HL-60/S4 treated with phorbol 12-myristate 13-acetate at 8.2 ng/mL for 4 days and 3 days (cell line): Measurements from ENCODE around the gene TRRAP.

Experiments
- in situ Hi-C: fragments of 300-500 bp; cut with MboI; formaldehyde crosslinking; loops from 2 replicates; pipeline ENCODE4 v1.15.0; 2022; ENCODE audit warnings: low sequenced_read_pairs

Gene TRRAP

DNA sequence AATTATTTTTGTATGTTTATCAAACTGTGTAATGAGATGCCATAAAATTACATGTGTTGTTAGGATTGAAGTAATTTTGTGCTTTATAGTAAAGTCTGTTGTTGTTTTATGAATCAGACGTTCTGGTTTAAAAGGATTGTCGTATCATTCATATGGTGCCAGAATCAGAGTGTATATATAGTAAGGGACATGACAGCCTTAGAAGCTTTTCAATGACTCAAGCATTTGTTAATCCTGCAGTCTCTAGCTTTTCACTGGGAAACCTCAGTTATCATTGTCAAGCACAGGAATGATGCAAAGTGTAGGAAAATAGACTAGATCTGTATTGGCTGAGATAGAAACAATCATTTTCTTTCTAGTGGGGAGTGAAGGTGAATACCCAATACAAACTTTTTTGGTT is 57.5 kb downstream of the TRRAP start:
- in situ Hi-C loops = no loop called here

DNA sequence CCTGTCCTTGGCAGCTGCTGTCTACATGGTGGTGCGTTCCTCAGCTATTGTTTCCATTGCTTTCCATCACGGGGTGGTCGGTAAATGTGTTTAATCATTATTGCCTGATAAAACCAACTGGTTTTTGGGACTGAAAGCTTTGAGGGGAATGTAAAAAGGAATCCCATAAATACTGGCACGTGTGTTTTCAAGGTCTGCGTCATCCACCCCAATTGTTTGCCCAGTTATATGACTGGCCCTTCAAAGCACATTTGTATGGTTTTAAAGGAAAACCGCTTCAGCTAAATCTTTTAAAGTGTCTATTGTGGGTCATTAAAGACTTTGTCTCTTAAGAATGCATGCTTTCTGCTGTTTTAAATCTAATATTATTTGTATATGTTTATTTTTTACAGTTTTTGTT is 65.0 kb downstream of the TRRAP start:
- in situ Hi-C loops = no loop called here

DNA sequence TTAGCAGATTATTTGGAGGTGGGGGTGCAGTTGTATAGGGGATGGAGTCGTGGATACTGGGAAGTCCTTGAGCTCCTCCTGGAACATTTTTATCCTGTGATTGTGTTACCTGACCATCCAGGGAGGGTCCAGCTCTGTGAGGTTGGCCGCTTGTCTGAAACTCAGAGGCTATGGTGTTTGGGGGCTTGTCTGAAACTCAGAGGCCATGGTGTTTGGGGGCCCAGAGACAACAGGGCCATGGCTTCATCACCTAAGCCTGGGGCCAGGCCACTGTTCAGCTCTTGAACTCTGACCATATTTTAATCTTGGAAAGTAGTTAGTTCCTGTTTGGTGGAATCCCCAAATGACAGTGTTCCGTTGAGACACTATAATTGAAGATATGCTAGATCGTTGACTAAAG is 66.1 kb downstream of the TRRAP start:
- in situ Hi-C loops = no loop called here

DNA sequence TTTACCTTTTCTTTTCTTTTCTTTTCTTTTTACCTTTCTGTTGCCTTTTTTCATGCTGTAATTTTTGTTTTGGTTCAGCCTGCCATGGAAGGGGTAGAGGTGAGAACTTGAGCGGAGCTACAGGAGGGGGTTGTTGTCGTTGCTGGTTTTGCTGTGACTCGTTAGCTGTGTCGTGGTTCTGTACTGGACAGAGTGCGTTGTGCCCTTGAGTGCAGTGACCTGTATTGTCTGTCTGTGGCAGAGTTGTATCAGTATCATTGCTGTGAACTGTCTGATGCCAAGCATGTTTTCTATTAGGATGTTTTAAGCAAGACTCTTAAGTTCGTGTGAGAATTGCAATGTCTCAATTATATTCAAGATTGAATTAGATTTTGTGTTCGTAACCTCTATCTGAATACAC is 67.5 kb downstream of the TRRAP start:
- in situ Hi-C loops = no loop called here

DNA sequence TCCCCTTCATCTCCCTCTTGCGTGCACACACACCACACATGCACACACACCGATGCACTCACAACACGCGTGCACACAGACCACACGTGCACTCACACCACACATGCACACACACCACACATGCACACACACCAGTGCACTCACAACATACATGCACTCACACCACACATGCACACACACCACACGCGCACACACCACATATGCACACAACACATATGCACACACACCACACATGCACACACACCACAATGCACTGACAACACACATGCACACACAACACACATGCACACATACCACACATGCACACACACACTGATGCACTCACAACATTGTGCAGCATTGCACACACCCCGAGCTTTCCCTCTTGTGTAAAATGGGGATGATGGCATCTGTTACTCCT is 68.1 kb downstream of the TRRAP start:
- in situ Hi-C loops = no loop called here

DNA sequence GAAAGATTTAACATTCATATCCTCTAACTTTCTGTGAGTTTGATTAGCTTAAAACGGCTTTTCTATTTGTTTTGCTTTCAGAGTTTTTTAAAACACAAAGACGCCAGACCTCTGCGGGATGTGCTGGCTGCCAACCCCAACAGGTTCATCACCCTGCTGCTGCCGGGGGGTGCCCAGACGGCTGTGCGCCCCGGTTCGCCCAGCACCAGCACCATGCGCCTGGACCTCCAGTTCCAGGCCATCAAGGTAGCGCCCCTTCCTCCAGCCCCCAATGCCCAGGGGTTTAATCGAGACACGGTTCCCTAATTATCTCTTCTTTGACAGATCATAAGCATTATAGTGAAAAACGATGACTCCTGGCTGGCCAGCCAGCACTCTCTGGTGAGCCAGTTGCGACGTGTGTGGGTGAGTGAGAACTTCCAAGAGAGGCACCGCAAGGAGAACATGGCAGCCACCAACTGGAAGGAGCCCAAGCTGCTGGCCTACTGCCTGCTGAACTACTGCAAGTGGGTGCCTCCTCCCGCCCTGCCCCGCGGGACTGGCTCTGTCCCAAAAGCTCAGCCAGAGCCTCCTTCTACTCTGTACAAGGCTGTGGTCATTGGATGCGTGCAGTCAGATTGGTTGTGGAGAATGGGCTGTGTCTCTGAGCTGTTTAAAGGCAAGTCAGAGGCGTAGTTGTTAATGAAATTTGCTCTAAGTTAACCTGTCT is 71.2 kb downstream of the TRRAP start:
- in situ Hi-C loops = no loop called here

DNA sequence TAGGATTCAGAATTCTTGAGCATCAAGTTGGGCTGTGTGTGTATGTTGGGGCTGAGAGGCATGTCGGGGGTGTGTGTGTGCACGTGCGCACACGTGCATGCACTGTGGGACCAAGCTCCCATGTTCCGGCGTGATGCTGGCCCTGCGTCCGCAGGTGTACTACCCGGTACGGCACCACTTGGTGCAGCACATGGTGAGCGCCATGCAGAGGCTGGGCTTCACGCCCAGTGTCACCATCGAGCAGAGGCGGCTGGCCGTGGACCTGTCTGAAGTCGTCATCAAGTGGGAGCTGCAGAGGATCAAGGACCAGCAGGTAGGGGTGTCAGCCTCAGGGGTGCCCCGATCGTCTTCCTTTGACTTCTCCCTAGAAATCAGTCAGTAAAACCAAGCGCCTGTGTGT is 77.7 kb downstream of the TRRAP start:
- in situ Hi-C loops = no loop called here

DNA sequence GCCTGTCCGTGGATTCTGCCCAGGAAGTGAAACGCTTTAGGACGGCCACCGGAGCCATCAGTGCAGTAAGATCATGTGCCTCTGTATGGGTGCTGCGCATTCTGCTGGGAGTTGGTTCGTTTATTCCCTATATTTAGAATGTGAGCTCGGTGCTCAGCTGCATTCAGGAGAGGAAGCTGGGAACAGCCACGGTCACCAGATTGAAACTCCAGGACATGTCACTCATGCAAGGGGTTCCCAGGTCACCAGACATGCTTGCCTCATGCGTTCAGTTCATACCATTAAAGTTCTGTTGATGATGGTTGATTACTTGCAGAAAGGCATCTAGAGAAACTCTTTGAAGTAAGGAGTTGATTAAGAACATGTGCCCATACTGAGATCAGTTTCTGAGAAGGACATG is 78.1 kb downstream of the TRRAP start:
- in situ Hi-C loops = no loop called here

DNA sequence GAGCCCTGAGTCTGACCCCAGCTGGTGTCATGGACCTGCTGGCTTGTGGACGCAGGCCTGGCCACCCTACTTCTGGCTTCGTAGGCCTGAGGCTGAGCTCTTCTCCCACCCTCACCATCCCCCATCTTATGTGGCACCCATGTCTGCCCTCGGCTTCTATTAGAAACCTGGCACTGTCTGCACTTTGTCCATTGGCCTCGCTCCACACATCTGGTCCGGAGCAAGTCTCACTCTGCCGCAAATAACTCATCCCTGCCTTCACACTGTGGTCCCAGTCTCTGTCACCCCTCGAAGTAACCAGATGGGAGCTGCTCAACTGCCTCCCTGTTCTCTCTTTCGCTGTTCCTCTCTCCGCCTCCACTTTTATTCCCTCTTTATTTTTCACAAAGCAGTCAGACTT is 78.6 kb downstream of the TRRAP start:
- in situ Hi-C loops = no loop called here

DNA sequence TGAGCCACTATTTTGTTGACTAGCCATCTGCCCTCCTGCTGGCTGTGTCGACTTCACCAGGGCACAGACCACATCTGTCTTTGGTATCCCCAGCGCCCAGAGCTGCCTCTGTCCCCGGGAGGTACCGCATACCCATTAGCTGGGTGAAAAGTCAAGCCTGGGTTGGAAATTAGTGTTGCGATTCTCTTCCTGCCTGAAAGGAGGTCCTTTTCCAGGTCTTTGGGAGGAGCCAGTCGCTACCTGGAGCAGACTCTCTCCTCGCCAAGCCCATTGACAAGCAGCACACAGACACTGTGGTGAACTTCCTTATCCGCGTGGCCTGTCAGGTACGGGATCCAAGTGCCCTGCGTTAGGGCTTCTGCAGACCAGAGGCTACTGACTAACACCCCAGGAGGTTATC is 79.4 kb downstream of the TRRAP start:
- in situ Hi-C loops = no loop called here

DNA sequence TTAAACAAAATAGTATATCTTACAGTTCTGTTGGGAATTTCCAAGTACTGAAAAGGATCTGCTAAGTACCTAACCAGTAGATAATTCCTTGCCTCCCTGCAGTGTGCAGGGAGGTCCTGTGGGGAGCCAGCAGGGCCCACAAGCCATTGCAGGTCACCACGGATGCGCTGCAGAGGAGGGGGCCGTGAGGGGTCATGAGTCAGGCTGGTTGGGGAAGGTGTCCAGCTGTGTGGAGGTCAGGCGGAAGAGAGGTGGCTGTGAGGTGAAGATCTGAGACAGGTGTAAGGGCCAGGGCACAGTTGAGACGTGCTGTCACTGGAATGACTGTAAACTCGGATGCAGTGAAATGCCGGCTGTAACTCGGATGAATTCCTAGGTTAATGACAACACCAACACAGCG is 80.6 kb downstream of the TRRAP start:
- in situ Hi-C loops = no loop called here

DNA sequence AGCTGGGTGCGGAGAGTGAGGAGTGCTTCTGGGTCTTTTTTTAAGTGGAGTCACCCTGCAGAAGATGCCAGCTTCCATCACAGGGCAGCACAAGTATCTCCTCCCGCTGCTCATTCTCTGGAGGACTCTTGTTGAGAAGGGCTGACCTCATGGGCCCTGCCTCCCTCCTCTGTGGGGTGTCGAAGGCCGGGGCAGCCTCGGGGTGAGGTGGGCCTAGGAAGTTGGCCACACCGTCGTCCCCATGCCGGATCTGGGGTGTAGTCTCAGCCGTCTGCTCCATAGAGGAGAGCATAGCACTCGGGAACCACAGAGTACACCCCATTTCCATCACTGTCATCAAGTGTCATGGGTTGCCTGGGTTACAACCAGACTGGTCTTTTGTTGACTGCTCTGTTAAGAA is 85.0 kb downstream of the TRRAP start:
- in situ Hi-C loops = no loop called here

DNA sequence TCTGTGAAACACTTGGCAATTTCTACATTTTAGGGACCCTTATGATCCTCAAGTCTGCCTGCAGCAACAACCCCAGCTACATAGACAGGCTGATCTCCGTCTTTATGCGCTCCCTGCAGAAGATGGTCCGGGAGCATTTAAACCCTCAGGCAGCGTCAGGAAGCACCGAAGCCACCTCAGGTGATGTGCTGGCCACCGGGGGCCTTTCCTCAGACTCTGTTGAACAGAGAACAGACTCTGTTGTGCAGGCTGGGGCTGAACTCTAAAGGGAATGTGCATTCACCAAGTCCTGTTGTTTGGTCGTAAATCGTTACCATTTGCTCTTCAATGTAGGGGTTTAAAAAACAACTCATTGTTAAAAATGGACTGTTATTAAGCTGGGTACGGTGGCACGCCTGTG is 86.3 kb downstream of the TRRAP start:
- in situ Hi-C loops = no loop called here

DNA sequence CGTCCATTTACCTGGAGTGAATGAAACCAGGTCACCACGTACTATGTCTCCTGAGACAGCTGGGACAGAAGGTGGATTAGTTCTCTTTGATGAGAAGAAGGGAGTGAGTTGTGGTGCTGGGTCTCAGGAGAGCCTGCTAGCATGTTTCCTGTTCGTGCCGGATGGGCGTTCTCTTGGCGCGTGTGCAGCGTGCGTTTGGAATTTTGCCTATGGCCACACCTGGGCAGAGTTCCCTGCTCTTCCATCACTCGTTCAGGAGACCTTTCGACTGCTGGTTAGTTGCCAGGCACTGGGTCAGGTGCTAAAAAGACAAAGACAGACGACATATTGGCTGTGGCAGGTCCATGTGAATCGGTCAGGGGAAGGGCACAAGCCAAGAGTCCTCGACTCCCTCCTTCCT is 90.3 kb downstream of the TRRAP start:
- in situ Hi-C loops = no loop called here

DNA sequence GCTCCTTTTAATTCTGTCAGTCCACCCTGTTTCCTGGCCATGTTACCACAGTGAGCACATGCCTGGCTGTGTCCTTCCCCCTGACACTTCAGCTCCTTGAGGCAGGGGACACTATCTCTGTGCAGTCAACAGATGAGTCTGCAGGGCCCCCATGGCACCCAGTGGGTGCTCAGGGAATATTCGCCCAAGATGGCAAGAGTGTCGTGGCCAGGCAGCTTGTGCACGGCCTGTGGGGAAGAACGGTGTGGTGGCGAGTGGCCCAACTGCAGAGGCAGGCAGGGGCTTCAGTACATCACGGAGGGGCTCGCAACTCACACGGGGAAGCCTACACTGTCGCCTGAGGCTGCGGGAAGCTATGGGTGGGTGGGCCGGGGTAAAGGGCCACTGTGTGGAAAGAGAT is 91.1 kb downstream of the TRRAP start:
- in situ Hi-C loops = no loop called here

DNA sequence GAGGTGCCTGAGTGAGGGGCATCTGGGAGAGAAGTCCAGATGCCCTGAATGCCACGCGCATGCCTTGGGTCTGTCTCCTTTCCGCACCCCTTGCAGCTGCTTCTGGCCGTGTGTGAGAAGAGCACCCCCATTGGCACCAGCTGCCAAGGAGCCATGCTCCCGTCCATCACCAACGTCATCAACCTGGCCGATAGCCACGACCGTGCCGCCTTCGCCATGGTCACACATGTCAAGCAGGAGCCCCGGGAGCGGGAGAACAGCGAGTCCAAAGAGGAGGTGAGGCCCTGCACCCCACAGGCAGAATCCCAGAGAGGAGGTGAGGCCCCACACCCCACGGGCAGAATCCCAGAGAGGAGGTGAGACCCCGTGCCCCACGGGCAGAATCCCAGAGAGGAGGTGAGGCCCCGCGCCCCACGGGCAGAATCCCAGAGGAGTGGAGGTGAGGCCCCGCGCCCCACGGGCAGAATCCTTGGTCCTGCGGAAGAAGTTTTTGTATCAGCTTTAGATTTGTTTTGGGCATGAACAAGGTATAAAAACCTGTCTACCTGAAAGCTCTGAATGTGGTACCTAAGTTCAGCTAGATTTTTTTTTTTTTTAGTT is 91.8 kb downstream of the TRRAP start:
- in situ Hi-C loops = no loop called here

DNA sequence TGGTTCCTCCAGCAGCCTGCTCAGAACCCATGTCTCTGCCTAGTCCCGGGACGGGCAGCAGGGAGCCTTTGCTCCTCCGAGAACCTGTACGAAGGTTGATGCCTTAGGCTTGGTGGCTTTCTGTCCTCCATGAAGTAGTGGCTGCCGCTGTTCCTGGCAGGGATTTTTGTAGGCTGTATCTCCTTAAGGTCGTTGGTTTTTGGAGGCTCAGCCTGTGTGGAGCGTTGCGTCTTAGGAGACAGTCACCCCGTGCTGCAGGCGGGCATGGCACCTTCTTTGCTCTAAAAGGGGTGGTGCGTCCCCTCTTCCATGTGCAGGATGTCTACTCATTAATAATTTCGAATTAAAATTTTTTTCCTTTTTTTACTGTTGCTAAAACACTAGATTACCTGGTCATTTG is 92.5 kb downstream of the TRRAP start:
- in situ Hi-C loops = no loop called here

DNA sequence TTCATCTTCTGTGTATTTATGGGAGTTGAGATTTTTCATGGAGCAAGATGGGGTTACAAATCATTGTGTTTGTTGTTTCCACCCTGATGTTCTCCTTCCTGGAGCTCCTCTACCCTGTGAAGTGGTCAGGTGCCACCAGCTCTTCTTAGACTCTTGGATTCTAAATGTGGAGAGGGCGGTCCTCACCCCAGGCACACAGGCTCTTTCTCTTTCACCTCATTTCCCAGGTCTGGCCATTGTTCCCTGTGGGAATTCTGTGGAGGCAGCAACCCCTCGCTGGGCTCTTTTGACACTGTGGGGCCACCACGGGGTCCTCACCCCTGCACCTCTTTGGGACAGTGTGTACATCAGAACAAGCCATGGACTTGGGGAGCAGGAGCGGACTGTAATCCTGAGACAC is 95.9 kb downstream of the TRRAP start:
- in situ Hi-C loops = no loop called here

DNA sequence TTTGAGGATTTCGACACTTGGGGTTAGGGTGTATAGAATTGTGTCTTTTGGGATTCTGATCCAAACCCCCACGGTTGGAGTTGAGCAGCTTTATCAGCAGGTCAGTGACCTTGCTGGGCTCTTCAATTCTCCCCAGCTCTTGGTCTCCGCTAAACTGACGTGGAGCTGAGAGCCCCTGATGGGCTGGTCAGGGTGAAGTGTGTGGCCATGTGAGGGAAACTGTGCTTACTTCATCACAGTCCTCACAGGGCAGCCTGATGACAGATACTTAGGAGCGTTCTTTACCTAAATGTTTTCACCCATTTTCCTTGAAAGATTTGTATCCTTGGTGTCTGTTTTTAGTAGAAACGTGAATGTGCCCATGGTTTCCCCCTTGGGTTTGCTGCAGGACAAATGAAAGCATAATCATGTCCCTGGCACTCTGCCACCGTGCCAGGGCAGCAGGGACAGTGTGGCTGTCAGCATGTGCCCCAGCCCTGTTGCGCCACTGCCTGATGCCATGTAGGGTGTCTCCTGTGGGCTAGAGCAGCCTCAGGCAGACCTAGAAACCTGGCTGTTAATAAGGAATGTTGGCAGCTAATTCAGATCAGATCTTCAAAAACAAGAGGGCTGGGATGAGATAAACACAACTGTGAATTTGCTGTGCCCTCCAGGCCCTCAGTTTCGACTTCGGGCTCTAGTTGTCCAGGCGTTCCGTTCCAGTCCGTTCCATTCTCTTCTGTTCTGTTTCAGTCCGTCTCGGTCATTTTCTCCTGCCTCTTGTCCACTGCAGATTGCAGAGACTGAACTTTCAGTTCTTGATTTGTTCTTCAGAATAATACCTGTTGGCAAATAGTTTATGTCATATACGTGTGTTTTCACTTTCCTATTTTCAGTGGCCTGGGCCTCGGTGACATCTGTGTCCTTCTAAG is 96.8 kb downstream of the TRRAP start:
- in situ Hi-C loops = no loop called here

DNA sequence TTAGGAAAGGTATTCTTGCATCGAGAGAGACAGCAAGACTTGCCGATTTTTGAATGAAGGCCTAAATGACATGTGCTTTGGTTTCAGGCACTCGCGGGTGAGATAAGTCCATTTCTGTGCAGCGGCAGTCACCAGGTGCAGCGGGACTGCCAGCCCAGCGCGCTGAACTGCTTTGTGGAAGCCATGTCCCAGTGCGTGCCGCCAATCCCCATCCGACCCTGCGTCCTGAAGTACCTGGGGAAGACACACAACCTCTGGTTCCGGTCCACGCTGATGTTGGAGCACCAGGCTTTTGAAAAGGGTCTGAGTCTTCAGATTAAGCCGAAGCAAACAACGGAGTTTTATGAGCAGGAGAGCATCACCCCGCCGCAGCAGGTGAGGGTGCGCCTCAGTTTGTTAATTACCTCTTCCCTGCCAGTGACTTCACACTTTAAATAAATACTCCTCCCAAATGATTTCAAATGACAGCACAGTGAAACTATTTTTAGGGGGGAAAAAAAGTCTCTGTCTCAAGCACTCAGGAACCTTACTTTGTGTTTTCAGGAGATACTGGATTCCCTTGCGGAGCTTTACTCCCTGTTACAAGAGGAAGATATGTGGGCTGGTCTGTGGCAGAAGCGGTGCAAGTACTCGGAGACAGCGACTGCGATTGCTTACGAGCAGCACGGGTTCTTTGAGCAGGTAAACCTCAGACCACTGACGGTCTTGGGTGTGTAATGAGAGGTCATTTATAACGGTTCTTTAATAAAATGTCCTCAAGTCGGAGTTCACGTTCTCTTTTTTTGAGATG is 98.3 kb downstream of the TRRAP start:
- in situ Hi-C loops = no loop called here

DNA sequence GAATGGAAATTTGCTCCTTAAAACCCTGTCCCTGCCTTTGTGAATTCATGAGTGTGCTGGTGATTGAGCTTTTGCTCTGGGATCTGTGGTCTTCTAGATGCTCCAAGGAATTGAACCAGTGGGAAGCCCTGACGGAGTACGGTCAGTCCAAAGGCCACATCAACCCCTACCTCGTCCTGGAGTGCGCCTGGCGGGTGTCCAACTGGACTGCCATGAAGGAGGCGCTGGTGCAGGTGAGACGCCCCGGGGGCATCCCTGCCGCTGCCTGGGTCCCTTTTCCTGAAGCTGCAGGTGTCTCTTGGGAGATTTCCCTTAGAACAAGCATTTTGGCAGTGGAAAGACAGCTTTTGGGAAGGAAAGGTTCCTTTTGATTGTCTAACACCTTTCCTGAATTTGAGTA is 100.3 kb downstream of the TRRAP start:
- in situ Hi-C loops = no loop called here
